Karpas-422 (cell line): Measurements from ENCODE around the gene RAB44. TPM values are rescaled to one million over a fixed set of nuclear protein-coding genes. Genes with fewer than 3 reads are reported as not detected.
"Not testable (repeated sequence)": the region's sequence is repeated elsewhere in the genome, so short reads cannot be mapped to it uniquely, and the experiment has no call there.

ENCODE experiments used
- DNase-seq: peaks from one replicate; pipeline ENCODE4 v3.0.0-alpha.2; 2015
- H2AFZ ChIP-seq: fragments of 200-600 bp; sonication (generic); 2 replicates; pipeline ENCODE4 v1.6.1; 2014; ENCODE audit warnings: antibody characterized with exemption, low read length, mixed read lengths
- H3K27ac ChIP-seq: fragments of 200-600 bp; sonication (generic); 2 replicates; pipeline ENCODE4 v1.5.1; 2014; ENCODE audit warnings: mild to moderate bottlenecking, low read length, moderate library complexity
- H3K27me3 ChIP-seq: fragments of 200-600 bp; sonication (generic); 2 replicates; pipeline ENCODE4 v1.6.1; 2014; ENCODE audit warnings: low read length, mixed read lengths
- H3K36me3 ChIP-seq: fragments of 200-600 bp; sonication (generic); 2 replicates; pipeline ENCODE4 v1.6.1; 2014; ENCODE audit warnings: low read length, mixed read lengths; ENCODE audit not compliant: insufficient read depth
- H3K4me1 ChIP-seq: fragments of 200-600 bp; sonication (generic); 2 replicates; pipeline ENCODE4 v1.6.1; 2014; ENCODE audit warnings: mild to moderate bottlenecking, low read length, mixed read lengths
- H3K4me2 ChIP-seq: fragments of 200-600 bp; sonication (generic); 2 replicates; pipeline ENCODE4 v1.6.1; 2014; ENCODE audit warnings: low read length, low read depth, mild to moderate bottlenecking; ENCODE audit not compliant: poor library complexity, severe bottlenecking
- H3K4me3 ChIP-seq: fragments of 200-600 bp; sonication (generic); 2 replicates; pipeline ENCODE4 v1.5.1; 2014; ENCODE audit warnings: mild to moderate bottlenecking, antibody characterized with exemption, low read length, mixed read lengths
- H3K79me2 ChIP-seq: fragments of 200-600 bp; sonication (generic); 2 replicates; pipeline ENCODE4 v1.6.1; 2014; ENCODE audit warnings: mild to moderate bottlenecking, low read length, mixed read lengths
- H3K9ac ChIP-seq: fragments of 200-600 bp; sonication (generic); 2 replicates; pipeline ENCODE4 v1.6.0; 2014; ENCODE audit warnings: low read length
- H3K9me2 ChIP-seq: fragments of 200-600 bp; sonication (generic), shearing (Covaris generic); replicated peaks from 2 replicates; pipeline ENCODE4 v1.6.0; 2014; ENCODE audit warnings: mild to moderate bottlenecking, low read length, moderate library complexity; ENCODE audit not compliant: insufficient read depth
- H3K9me3 ChIP-seq: fragments of 300-700, 200-600 bp; sonication (generic); 2 replicates; pipeline ENCODE4 v1.6.1; 2014; ENCODE audit warnings: low read length, mixed read lengths
- H4K20me1 ChIP-seq: fragments of 200-600 bp; sonication (generic); 2 replicates; pipeline ENCODE4 v1.6.1; 2014; ENCODE audit warnings: mild to moderate bottlenecking, antibody characterized with exemption, low read length, low read depth; ENCODE audit not compliant: insufficient read depth
- total RNA-seq: library from RNA; depleted of rRNA; stranded (reverse); fragments of >200 nt; shearing (Covaris generic); gene quantifications from 2 replicates; pipeline ENCODE4 v1.2.3, GENCODE V29; 2014; ENCODE audit warnings: low replicate concordance

The RAB44 gene
- total RNA-seq, 1 experiment from 2014 or later, result not detected

- DNase-seq, result no peak
- H2AFZ ChIP-seq, result no peak overlapping the region
- H3K9me3 ChIP-seq, result no peaks in the 10 kb centered on the region
- H3K36me3 ChIP-seq, result no peaks in the 10 kb centered on the region
- no peaks in the 10 kb centered on the region for H3K9me2 ChIP-seq
- no peaks in the 10 kb centered on the region for H3K4me1 ChIP-seq
- H3K79me2 ChIP-seq, result no peaks in the 10 kb centered on the region
- no peak overlapping the region for H3K27ac ChIP-seq
- H3K27me3 ChIP-seq, result no peaks in the 10 kb centered on the region
- H3K9ac ChIP-seq, result no peak overlapping the region
- no peak overlapping the region for H3K4me3 ChIP-seq
- no peak overlapping the region for H3K4me2 ChIP-seq
- no peaks in the 10 kb centered on the region for H4K20me1 ChIP-seq
Observed at GRCh38 chr6:36703081-36703606, 5.5 kb downstream of the RAB44 start.

GRCh38 chr6:36703982-36704381, 6.4 kb downstream of the RAB44 start:
- H3K9me2 ChIP-seq, result no peaks in the 10 kb centered on the region
- no peak overlapping the region for H3K27ac ChIP-seq
- no peak overlapping the region for H3K4me3 ChIP-seq
- H3K79me2 ChIP-seq, result no peaks in the 10 kb centered on the region
- H2AFZ ChIP-seq, result no peak overlapping the region
- no peaks in the 10 kb centered on the region for H3K4me1 ChIP-seq
- H4K20me1 ChIP-seq, result no peaks in the 10 kb centered on the region
- H3K4me2 ChIP-seq, result no peak overlapping the region
- no peaks in the 10 kb centered on the region for H3K9me3 ChIP-seq
- no peaks in the 10 kb centered on the region for H3K36me3 ChIP-seq
- H3K9ac ChIP-seq, result no peak overlapping the region
- DNase-seq, result no peak
- H3K27me3 ChIP-seq, result no peaks in the 10 kb centered on the region

- not testable (repeated sequence) for H4K20me1 ChIP-seq, H3K4me2 ChIP-seq, H3K27ac ChIP-seq, H3K4me1 ChIP-seq, H3K9me3 ChIP-seq, H2AFZ ChIP-seq, H3K4me3 ChIP-seq, H3K9me2 ChIP-seq, H3K36me3 ChIP-seq, DNase-seq, H3K27me3 ChIP-seq, H3K9ac ChIP-seq, H3K79me2 ChIP-seq
Observed at GRCh38 chr6:36704961-36705577, 7.4 kb downstream of the RAB44 start.

GRCh38 chr6:36706339-36706738, 8.7 kb downstream of the RAB44 start:
- Histone ChIP-seq H3K9me3 (no peaks in the 10 kb centered on the region), H3K4me1 (no peaks in the 10 kb centered on the region), H3K4me2 (no peak overlapping the region), H2AFZ (no peak overlapping the region), H3K9ac (no peak overlapping the region), H4K20me1 (no peaks in the 10 kb centered on the region), H3K27ac (no peak overlapping the region), H3K79me2 (no peaks in the 10 kb centered on the region), H3K9me2 (no peaks in the 10 kb centered on the region), H3K27me3 (no peaks in the 10 kb centered on the region), H3K4me3 (no peak overlapping the region), H3K36me3 (no peaks in the 10 kb centered on the region)
- no peak for DNase-seq

GRCh38 chr6:36712816-36713215, 15.2 kb downstream of the RAB44 start:
- Histone ChIP-seq H3K4me3 (no peak overlapping the region), H3K9me2 (no peaks in the 10 kb centered on the region), H3K27me3 (no peaks in the 10 kb centered on the region), H3K9ac (no peak overlapping the region), H3K27ac (no peak overlapping the region), H3K36me3 (no peaks in the 10 kb centered on the region), H3K4me1 (no peaks in the 10 kb centered on the region), H3K4me2 (no peak overlapping the region), H3K79me2 (no peaks in the 10 kb centered on the region), H4K20me1 (no peaks in the 10 kb centered on the region), H3K9me3 (no peaks in the 10 kb centered on the region), H2AFZ (no peak overlapping the region)
- no peak for DNase-seq

GRCh38 chr6:36713846-36714245, 16.2 kb downstream of the RAB44 start:
- Histone ChIP-seq H3K36me3 (no peaks in the 10 kb centered on the region), H3K27ac (no peak overlapping the region), H3K4me3 (no peak overlapping the region), H3K9me3 (no peaks in the 10 kb centered on the region), H3K9me2 (no peaks in the 10 kb centered on the region), H3K4me1 (no peaks in the 10 kb centered on the region), H3K79me2 (no peaks in the 10 kb centered on the region), H4K20me1 (no peaks in the 10 kb centered on the region), H3K27me3 (no peaks in the 10 kb centered on the region), H3K4me2 (no peak overlapping the region), H3K9ac (no peak overlapping the region), H2AFZ (no peak overlapping the region)
- DNase-seq, result no peak

GRCh38 chr6:36714511-36714910, 16.9 kb downstream of the RAB44 start:
- H2AFZ ChIP-seq, result no peak overlapping the region
- no peaks in the 10 kb centered on the region for H3K27me3 ChIP-seq
- no peak for DNase-seq
- no peaks in the 10 kb centered on the region for H3K36me3 ChIP-seq
- H3K9ac ChIP-seq, result no peak overlapping the region
- no peaks in the 10 kb centered on the region for H3K9me2 ChIP-seq
- H3K4me2 ChIP-seq, result no peak overlapping the region
- H3K4me1 ChIP-seq, result no peaks in the 10 kb centered on the region
- H4K20me1 ChIP-seq, result no peaks in the 10 kb centered on the region
- H3K4me3 ChIP-seq, result no peak overlapping the region
- H3K9me3 ChIP-seq, result no peaks in the 10 kb centered on the region
- H3K27ac ChIP-seq, result no peak overlapping the region
- H3K79me2 ChIP-seq, result no peaks in the 10 kb centered on the region

GRCh38 chr6:36715469-36715868, 17.8 kb downstream of the RAB44 start:
- Histone ChIP-seq H3K4me1 (peaks cover 7% of the 10 kb centered on the region), H3K79me2 (no peaks in the 10 kb centered on the region), H3K4me2 (no peak overlapping the region), H3K9me3 (no peaks in the 10 kb centered on the region), H3K36me3 (no peaks in the 10 kb centered on the region), H4K20me1 (no peaks in the 10 kb centered on the region), H3K27ac (no peak overlapping the region), H3K9ac (no peak overlapping the region), H3K9me2 (no peaks in the 10 kb centered on the region), H3K4me3 (no peak overlapping the region), H2AFZ (no peak overlapping the region), H3K27me3 (no peaks in the 10 kb centered on the region)
- no peak for DNase-seq
